ENCODE results near the gene RNF39. TPM values are rescaled to one million over a fixed set of nuclear protein-coding genes. Genes with fewer than 3 reads are reported as not detected.
A peak's percentile ranks its signal among the peaks of the same experiment; 100 is the strongest.

The RNF39 gene
- total RNA-seq, 2 donors from 2014 or later: not detected

- no peak overlapping the region for H3K27ac ChIP-seq
- DNase-seq (ENCODE audit: low spot score) (no peak), ATAC-seq (ENCODE audit: insufficient number of reproducible peaks, low FRiP score, low read depth) (no peak)
- peak overlapping the region; percentile 70 for H3K4me3 ChIP-seq
- TF ChIP-seq CTCF (IDR thresholded peaks at IDR 0.05): no peak
- H3K9me3 ChIP-seq: no peaks in the 10 kb centered on the region
- no peaks in the 10 kb centered on the region for H3K36me3 ChIP-seq
- peaks cover 8 to 27% of the 10 kb centered on the region in 2 donors for H3K4me1 ChIP-seq (ENCODE audit: control insufficient read depth in 1 of 2, low read depth in 2 of 2)
- H3K27me3 ChIP-seq (replicated peaks; ENCODE audit: insufficient read depth): peaks cover 18% of the 10 kb centered on the region
Observed at GRCh38 chr6:30103872-30104179, 28.3 kb upstream of the RNF39 start.

- TF ChIP-seq CTCF (IDR thresholded peaks at IDR 0.05): peak; percentile 88
- peak overlapping the region in 1 of 2 donors; percentile 39 for H3K27ac ChIP-seq
Observed at GRCh38 chr6:30102970-30103871, 27.7 kb upstream of the RNF39 start.

GRCh38 chr6:30102414-30102969 is 26.9 kb upstream of the RNF39 start:
- peak overlapping the region; percentile 70 for H3K4me3 ChIP-seq
- peaks cover 8 to 27% of the 10 kb centered on the region in 2 donors for H3K4me1 ChIP-seq (ENCODE audit: control insufficient read depth in 1 of 2, low read depth in 2 of 2)
- TF ChIP-seq CTCF (IDR thresholded peaks at IDR 0.05): no peak
- peaks cover 18% of the 10 kb centered on the region for H3K27me3 ChIP-seq (replicated peaks; ENCODE audit: insufficient read depth)
- H3K36me3 ChIP-seq: no peaks in the 10 kb centered on the region
- H3K27ac ChIP-seq: peak overlapping the region in 1 of 2 donors; percentile 39
- no peak for ATAC-seq (ENCODE audit: insufficient number of reproducible peaks, low FRiP score, low read depth)
- H3K9me3 ChIP-seq: no peaks in the 10 kb centered on the region
- DNase-seq (ENCODE audit: low spot score): no peak

More at GRCh38 chr6:30102970-30103871, 27.7 kb upstream of the RNF39 start:
- ATAC-seq (ENCODE audit: insufficient number of reproducible peaks, low FRiP score, low read depth) (peak; percentile 72), DNase-seq (ENCODE audit: low spot score) (peak; percentile 69)
- Histone ChIP-seq H3K4me3 (peak overlapping the region; percentile 70), H3K4me1 (ENCODE audit: control insufficient read depth in 1 of 2, low read depth in 2 of 2) (peaks cover 8 to 27% of the 10 kb centered on the region in 2 donors), H3K27me3 (replicated peaks; ENCODE audit: insufficient read depth) (peaks cover 18% of the 10 kb centered on the region), H3K36me3 (no peaks in the 10 kb centered on the region), H3K9me3 (no peaks in the 10 kb centered on the region)

GRCh38 chr6:30101444-30102413 is 26.2 kb upstream of the RNF39 start:
- H3K27me3 ChIP-seq (replicated peaks; ENCODE audit: insufficient read depth): peaks cover 18% of the 10 kb centered on the region
- H3K4me1 ChIP-seq (ENCODE audit: control insufficient read depth in 1 of 2, low read depth in 2 of 2): peaks cover 8 to 27% of the 10 kb centered on the region in 2 donors
- ATAC-seq (ENCODE audit: insufficient number of reproducible peaks, low FRiP score, low read depth) (peak; percentile 52), DNase-seq (ENCODE audit: low spot score) (peak; percentile 36)
- H3K9me3 ChIP-seq: no peaks in the 10 kb centered on the region
- peak overlapping the region in 1 of 2 donors; percentile 39 for H3K27ac ChIP-seq
- H3K36me3 ChIP-seq: no peaks in the 10 kb centered on the region
- peak overlapping the region; percentile 70 for H3K4me3 ChIP-seq
- no peak for TF ChIP-seq CTCF (IDR thresholded peaks at IDR 0.05)

All from thoracic aorta (tissue), 2 donors.